ENCODE results near the gene NAPEPLD.
"Not testable (repeated sequence)": the region's sequence is repeated elsewhere in the genome, so short reads cannot be mapped to it uniquely, and the experiment has no call there.

The NAPEPLD gene

DNA sequence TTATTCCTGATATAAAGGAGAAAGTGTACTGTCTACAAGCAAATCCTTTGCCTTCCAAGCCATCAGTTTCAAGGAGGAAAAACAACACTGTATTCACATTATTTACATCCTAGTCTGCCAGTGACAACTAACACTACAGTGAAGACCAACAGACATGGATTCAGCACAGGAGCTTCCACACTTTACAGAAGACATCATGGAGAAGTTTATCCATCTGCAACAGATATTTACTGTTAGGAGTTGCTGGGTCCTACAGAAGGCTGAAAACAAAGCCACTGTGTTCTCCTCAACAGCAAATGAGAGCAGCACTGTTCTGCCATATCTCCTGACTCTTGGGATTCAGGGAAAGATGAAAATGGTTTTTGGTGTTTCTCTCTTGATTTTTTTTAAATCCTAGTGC, 31.9 kb downstream of the NAPEPLD start:
- no peaks in the 10 kb centered on the region for H3K27me3 ChIP-seq (ENCODE audit: control insufficient read depth, insufficient read depth, low read length)
- H3K9ac ChIP-seq (ENCODE audit: low read length): no peak overlapping the region
- H3K27ac ChIP-seq (ENCODE audit: low read depth, low read length): no peak overlapping the region
- H3K4me1 ChIP-seq (ENCODE audit: control insufficient read depth, insufficient read depth, low read length): no peaks in the 10 kb centered on the region
- no peak overlapping the region for H3K4me3 ChIP-seq (ENCODE audit: low read length)
- H3K36me3 ChIP-seq (ENCODE audit: control insufficient read depth, insufficient read depth, low read length): peaks cover 13% of the 10 kb centered on the region

DNA sequence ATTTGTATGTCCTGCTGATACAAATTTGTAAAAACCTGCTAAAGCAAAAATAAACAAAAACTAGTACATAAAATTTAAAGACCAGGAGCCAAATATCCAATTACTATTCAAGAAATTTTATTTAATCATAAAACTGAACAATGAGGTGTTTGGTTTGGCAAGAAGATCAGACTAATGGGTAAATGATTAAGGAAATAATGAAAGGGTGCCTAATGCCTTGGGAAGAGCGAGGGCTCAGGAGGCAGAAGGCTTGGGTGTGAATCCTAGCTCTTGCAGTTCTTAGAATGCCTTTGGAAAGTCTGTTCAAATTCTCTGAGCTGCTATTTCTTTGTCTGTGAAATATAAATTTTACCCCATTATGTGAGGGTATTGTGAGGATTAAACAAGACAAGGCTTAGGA, 32.4 kb downstream of the NAPEPLD start:
- no peaks in the 10 kb centered on the region for H3K27me3 ChIP-seq (ENCODE audit: control insufficient read depth, insufficient read depth, low read length)
- H3K4me3 ChIP-seq (ENCODE audit: low read length): no peak overlapping the region
- no peak overlapping the region for H3K27ac ChIP-seq (ENCODE audit: low read depth, low read length)
- no peak overlapping the region for H3K9ac ChIP-seq (ENCODE audit: low read length)
- H3K4me1 ChIP-seq (ENCODE audit: control insufficient read depth, insufficient read depth, low read length): no peaks in the 10 kb centered on the region
- peaks cover 13% of the 10 kb centered on the region for H3K36me3 ChIP-seq (ENCODE audit: control insufficient read depth, insufficient read depth, low read length)

DNA sequence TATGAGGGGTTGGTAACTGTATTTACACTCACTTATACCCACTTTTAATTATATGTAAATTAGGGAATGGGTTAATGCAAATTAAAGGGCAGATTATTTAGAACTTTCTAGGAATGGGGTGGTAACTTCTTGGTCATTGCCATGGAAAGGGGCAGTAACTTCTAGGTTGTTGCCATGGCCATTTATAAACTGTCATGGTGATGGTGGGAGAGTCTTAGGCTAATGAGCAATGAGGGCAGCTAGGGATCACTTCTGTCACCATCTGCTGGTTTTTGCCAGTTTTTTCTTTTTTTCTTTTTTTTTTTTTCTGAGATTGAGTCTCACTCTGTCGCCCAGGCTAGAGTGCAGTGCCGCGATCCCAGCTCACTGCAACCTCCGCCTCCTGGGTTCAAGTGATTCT, 33.1 kb downstream of the NAPEPLD start:
- Histone ChIP-seq H3K9ac (ENCODE audit: low read length) (no peak overlapping the region), H3K27ac (ENCODE audit: low read depth, low read length) (no peak overlapping the region), H3K36me3 (ENCODE audit: control insufficient read depth, insufficient read depth, low read length) (peaks cover 13% of the 10 kb centered on the region), H3K4me1 (ENCODE audit: control insufficient read depth, insufficient read depth, low read length) (no peaks in the 10 kb centered on the region), H3K4me3 (ENCODE audit: low read length) (no peak overlapping the region), H3K27me3 (ENCODE audit: control insufficient read depth, insufficient read depth, low read length) (no peaks in the 10 kb centered on the region)

GRCh38 chr7:103114576-103115008, 34.3 kb downstream of the NAPEPLD start:
- H3K4me1 ChIP-seq (ENCODE audit: control insufficient read depth, insufficient read depth, low read length): no peaks in the 10 kb centered on the region
- H3K27me3 ChIP-seq (ENCODE audit: control insufficient read depth, insufficient read depth, low read length): no peaks in the 10 kb centered on the region
- no peak overlapping the region for H3K27ac ChIP-seq (ENCODE audit: low read depth, low read length)
- H3K4me3 ChIP-seq (ENCODE audit: low read length): no peak overlapping the region
- peaks cover 6% of the 10 kb centered on the region for H3K36me3 ChIP-seq (ENCODE audit: control insufficient read depth, insufficient read depth, low read length)
- H3K9ac ChIP-seq (ENCODE audit: low read length): no peak overlapping the region

DNA sequence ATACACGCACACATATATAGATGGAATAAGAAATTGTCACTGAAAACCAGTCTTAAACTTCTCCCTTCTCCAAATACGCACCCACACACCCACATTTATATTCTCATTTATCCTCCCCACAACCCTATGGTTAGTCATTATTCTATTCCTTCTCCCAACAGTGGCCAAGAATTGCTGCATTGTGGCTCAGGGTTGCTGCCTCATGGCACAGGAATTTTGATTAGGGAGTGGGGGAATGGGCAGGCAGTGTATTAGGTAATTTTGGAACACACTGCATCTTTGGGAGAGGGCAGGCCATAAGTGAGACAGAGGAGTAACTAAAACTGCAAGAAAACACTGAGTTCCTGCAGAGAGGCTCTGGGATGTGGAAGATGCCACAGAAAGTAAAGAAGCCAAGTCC, 35.7 kb downstream of the NAPEPLD start:
- Histone ChIP-seq H3K27me3 (ENCODE audit: control insufficient read depth, insufficient read depth, low read length) (no peaks in the 10 kb centered on the region), H3K27ac (ENCODE audit: low read depth, low read length) (no peak overlapping the region)

DNA sequence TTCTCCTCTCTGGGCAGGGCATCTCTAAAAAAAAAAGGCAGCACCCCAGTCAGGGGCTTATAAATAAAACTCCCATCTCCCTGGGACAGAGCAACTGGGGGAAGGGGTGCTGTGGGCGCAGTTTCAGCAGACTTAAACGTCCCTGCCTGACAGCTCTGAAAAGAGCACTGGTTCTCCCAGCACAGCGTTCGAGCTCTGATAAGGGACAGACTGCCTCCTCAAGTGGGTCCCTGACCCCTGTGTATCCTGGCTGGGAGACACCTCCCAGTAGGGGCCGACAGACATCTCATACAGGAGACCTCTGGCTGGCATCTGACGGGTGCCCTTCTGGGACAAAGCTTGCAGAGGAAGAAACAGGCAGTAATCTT, 42.2 kb downstream of the NAPEPLD start:
- H3K27me3 ChIP-seq (ENCODE audit: control insufficient read depth, insufficient read depth, low read length); H3K4me3 ChIP-seq (ENCODE audit: low read length); H3K36me3 ChIP-seq (ENCODE audit: control insufficient read depth, insufficient read depth, low read length); H3K4me1 ChIP-seq (ENCODE audit: control insufficient read depth, insufficient read depth, low read length); H3K9ac ChIP-seq (ENCODE audit: low read length); H3K27ac ChIP-seq (ENCODE audit: low read depth, low read length): not testable (repeated sequence)

More for the DNA sequence above, 35.7 kb downstream of the NAPEPLD start:
- H3K4me1 ChIP-seq (ENCODE audit: control insufficient read depth, insufficient read depth, low read length): no peaks in the 10 kb centered on the region
- H3K4me3 ChIP-seq (ENCODE audit: low read length): no peak overlapping the region
- H3K36me3 ChIP-seq (ENCODE audit: control insufficient read depth, insufficient read depth, low read length): peaks cover 4% of the 10 kb centered on the region
- H3K9ac ChIP-seq (ENCODE audit: low read length): no peak overlapping the region

DNA sequence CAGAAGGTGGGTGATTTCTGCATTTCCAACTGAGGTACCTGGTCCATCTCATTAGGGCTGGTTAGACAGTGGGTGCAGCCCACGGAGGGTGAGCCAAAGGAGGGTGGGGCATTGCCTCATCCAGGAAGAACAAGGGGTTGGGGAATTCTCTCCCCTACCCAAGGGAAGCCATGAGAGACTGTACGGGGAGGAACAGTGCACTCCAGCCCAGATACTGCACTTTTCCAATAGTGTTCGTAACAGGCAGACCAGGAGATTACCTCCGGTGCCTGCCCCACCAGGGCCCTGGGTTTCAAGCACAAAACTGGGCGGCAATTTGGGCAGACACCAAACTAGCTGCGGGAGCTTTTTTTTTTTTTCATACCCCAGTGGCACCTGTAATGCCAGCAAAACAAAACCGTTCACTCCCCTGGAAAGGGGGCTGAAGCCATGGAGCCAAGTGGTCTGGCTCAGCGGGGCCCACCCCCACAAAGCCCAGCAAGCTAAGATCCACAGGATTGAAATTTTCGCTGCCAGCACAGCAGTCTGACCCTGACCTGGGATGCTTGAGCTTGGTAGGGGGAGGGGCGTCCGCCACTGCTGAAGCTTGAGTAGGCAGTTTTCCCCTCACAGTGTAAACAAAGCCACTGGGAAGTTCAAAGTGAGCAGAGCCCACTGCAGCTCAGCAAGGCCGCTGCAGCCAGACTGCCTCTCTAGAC, 42.7 kb downstream of the NAPEPLD start:
- Histone ChIP-seq H3K4me3 (ENCODE audit: low read length) (no peak overlapping the region), H3K27ac (ENCODE audit: low read depth, low read length) (no peak overlapping the region), H3K36me3 (ENCODE audit: control insufficient read depth, insufficient read depth, low read length) (no peaks in the 10 kb centered on the region), H3K4me1 (ENCODE audit: control insufficient read depth, insufficient read depth, low read length) (no peaks in the 10 kb centered on the region), H3K27me3 (ENCODE audit: control insufficient read depth, insufficient read depth, low read length) (no peaks in the 10 kb centered on the region), H3K9ac (ENCODE audit: low read length) (no peak overlapping the region)

DNA sequence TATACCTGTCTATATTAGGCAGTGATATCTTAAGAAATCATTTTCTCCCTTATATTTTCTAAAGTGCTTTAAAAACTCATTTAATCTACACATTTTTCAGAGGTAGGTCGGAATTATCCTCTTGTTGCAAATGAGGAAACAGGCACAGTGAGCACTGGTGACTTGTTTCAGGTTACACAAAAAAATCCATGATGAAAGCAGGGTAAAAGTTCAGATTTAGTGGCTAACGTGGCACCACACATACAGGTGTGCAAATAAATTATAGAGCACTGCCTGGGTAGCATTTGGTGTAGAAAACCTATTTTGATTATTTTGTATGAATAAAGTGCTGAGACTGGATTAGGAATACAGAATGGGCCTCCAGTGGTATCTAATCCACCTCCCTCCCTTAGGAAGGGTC, 47.4 kb downstream of the NAPEPLD start:
- H3K27me3 ChIP-seq (ENCODE audit: control insufficient read depth, insufficient read depth, low read length): no peaks in the 10 kb centered on the region
- no peaks in the 10 kb centered on the region for H3K4me1 ChIP-seq (ENCODE audit: control insufficient read depth, insufficient read depth, low read length)
- H3K4me3 ChIP-seq (ENCODE audit: low read length): no peak overlapping the region
- no peaks in the 10 kb centered on the region for H3K36me3 ChIP-seq (ENCODE audit: control insufficient read depth, insufficient read depth, low read length)
- H3K9ac ChIP-seq (ENCODE audit: low read length): no peak overlapping the region
- H3K27ac ChIP-seq (ENCODE audit: low read depth, low read length): no peak overlapping the region

DNA sequence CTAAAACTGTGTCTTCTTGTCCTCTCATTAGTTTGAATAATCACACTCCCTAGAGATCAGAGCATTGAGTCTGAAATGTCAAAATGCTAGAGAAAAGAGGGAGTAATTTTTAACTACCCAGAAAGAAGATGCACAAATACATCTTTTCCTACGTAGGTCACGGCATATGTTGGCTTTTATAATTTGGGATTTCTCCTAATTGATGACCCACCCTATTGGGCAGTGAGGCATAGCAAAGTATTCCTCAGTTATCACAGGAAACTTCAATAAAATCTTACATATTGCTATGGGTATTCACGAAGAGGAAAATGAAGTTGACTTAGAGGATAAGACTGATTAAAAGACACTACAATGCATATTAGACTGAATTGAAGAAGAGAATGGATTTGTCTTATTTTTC, 48.6 kb downstream of the NAPEPLD start:
- Histone ChIP-seq H3K4me1 (ENCODE audit: control insufficient read depth, insufficient read depth, low read length) (no peaks in the 10 kb centered on the region), H3K27ac (ENCODE audit: low read depth, low read length) (no peak overlapping the region), H3K36me3 (ENCODE audit: control insufficient read depth, insufficient read depth, low read length) (no peaks in the 10 kb centered on the region), H3K9ac (ENCODE audit: low read length) (no peak overlapping the region), H3K4me3 (ENCODE audit: low read length) (no peak overlapping the region), H3K27me3 (ENCODE audit: control insufficient read depth, insufficient read depth, low read length) (no peaks in the 10 kb centered on the region)

- no peak overlapping the region for H3K9ac ChIP-seq (ENCODE audit: low read length)
- H3K27me3 ChIP-seq (ENCODE audit: control insufficient read depth, insufficient read depth, low read length): no peaks in the 10 kb centered on the region
- no peak overlapping the region for H3K27ac ChIP-seq (ENCODE audit: low read depth, low read length)
- H3K4me1 ChIP-seq (ENCODE audit: control insufficient read depth, insufficient read depth, low read length): no peaks in the 10 kb centered on the region
- no peaks in the 10 kb centered on the region for H3K36me3 ChIP-seq (ENCODE audit: control insufficient read depth, insufficient read depth, low read length)
- no peak overlapping the region for H3K4me3 ChIP-seq (ENCODE audit: low read length)
These were observed 51.9 kb downstream of the NAPEPLD start for GRCh38 chr7:103097041-103097440.

- H3K27me3 ChIP-seq (ENCODE audit: control insufficient read depth, insufficient read depth, low read length); H3K27ac ChIP-seq (ENCODE audit: low read depth, low read length); H3K4me1 ChIP-seq (ENCODE audit: control insufficient read depth, insufficient read depth, low read length); H3K36me3 ChIP-seq (ENCODE audit: control insufficient read depth, insufficient read depth, low read length); H3K9ac ChIP-seq (ENCODE audit: low read length); H3K4me3 ChIP-seq (ENCODE audit: low read length): not testable (repeated sequence)
These were observed 53.3 kb downstream of the NAPEPLD start for GRCh38 chr7:103095558-103095957.

DNA sequence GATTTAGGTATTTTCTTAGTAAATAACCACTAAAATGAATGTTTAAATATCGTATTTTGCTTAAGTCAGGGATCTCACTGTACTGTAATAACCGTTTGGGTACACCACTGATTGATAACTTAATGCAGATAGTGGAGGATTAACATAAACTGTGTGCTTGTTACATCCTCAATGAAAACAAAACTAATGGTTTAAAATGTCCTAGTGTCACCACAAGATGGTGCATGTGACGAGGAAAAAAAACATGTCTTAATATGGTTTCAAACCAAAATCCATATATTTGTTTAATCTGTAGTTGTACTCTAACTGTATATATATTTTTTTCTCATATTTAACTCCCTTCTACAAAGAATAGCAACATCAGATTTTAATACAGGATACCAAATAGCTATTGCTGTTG, 54.8 kb downstream of the NAPEPLD start:
- Histone ChIP-seq H3K27me3 (ENCODE audit: control insufficient read depth, insufficient read depth, low read length) (no peaks in the 10 kb centered on the region), H3K36me3 (ENCODE audit: control insufficient read depth, insufficient read depth, low read length) (no peaks in the 10 kb centered on the region), H3K4me1 (ENCODE audit: control insufficient read depth, insufficient read depth, low read length) (no peaks in the 10 kb centered on the region), H3K27ac (ENCODE audit: low read depth, low read length) (no peak overlapping the region), H3K9ac (ENCODE audit: low read length) (no peak overlapping the region), H3K4me3 (ENCODE audit: low read length) (no peak overlapping the region)

- H3K27me3 ChIP-seq (ENCODE audit: control insufficient read depth, insufficient read depth, low read length): no peaks in the 10 kb centered on the region
These were observed 55.5 kb downstream of the NAPEPLD start for GRCh38 chr7:103093429-103093828.

More at GRCh38 chr7:103093429-103093828, 55.5 kb downstream of the NAPEPLD start:
- no peaks in the 10 kb centered on the region for H3K36me3 ChIP-seq (ENCODE audit: control insufficient read depth, insufficient read depth, low read length)
- H3K4me3 ChIP-seq (ENCODE audit: low read length): no peak overlapping the region
- no peaks in the 10 kb centered on the region for H3K4me1 ChIP-seq (ENCODE audit: control insufficient read depth, insufficient read depth, low read length)
- no peak overlapping the region for H3K9ac ChIP-seq (ENCODE audit: low read length)
- H3K27ac ChIP-seq (ENCODE audit: low read depth, low read length): no peak overlapping the region

All from rectal smooth muscle tissue (tissue), 1 donor.